PC-3 (cell line): ENCODE results near the gene ERMAP. TPM values are rescaled to one million over a fixed set of nuclear protein-coding genes. Genes with fewer than 3 reads are reported as not detected.

Source experiments
- ATAC-seq: fragments of 200-7000 bp; cut with Tn5 transposase; 2 replicates; pipeline ENCODE4 v1.9.1; 2020; ENCODE audit warnings: mild to moderate bottlenecking, moderate library complexity
- BruUV-seq: library from RNA; stranded (reverse); fragments of 400-500 nt; replicated peaks from 2 replicates; lab custom pipeline; 2021; lab: Mats Ljungman, UMichigan
- CTCF ChIA-PET: fragments of 300-600 bp; sonication (Branson Sonifier 250); formaldehyde crosslinking; loops from one replicate; lab custom pipeline; 2022; ENCODE audit warnings: antibody characterized with exemption; lab: Charles Lee
- POLR2A ChIA-PET: fragments of 300-600 bp; sonication (Branson Sonifier 250); formaldehyde crosslinking; loops from one replicate; lab custom pipeline; 2022; ENCODE audit warnings: antibody characterized with exemption; ENCODE audit not compliant: unreplicated experiment; lab: Charles Lee
- DNase-seq: peaks from one replicate; pipeline ENCODE4 v3.0.0-alpha.2; 2015
- H2AFZ ChIP-seq: fragments of 300-600 bp; sonication (generic); 2 replicates; pipeline ENCODE4 v1.6.0; 2016; ENCODE audit warnings: antibody characterized with exemption, low read length
- H3F3A ChIP-seq: fragments of 300-600 bp; sonication (generic); one replicate; pipeline ENCODE4 v1.6.0; 2017; ENCODE audit warnings: antibody characterized with exemption, low read length, control low read depth, mild to moderate bottlenecking; ENCODE audit not compliant: unreplicated experiment
- H3K27ac ChIP-seq: fragments of 300-600 bp; sonication (generic); 2 replicates; pipeline ENCODE4 v1.5.1; 2016; ENCODE audit warnings: mild to moderate bottlenecking, low read length
- H3K27me3 ChIP-seq: fragments of 300-600 bp; sonication (generic); 2 replicates; pipeline ENCODE4 v1.6.1; 2016; ENCODE audit warnings: low read length, mixed read lengths
- H3K36me3 ChIP-seq: fragments of 300-600 bp; sonication (generic); 2 replicates; pipeline ENCODE4 v1.6.1; 2016; ENCODE audit warnings: low read depth, mixed run types, low read length, mixed read lengths
- H3K4me1 ChIP-seq: fragments of 300-600 bp; sonication (generic); 2 replicates; pipeline ENCODE4 v1.5.1; 2016; ENCODE audit warnings: low read length; ENCODE audit not compliant: insufficient read depth
- H3K4me2 ChIP-seq: fragments of 300-600 bp; sonication (generic); 2 replicates; pipeline ENCODE4 v1.6.0; 2016; ENCODE audit warnings: low read length
- H3K4me3 ChIP-seq: fragments of 300-600 bp; sonication (generic); 2 replicates; pipeline ENCODE4 v1.5.1; 2016; ENCODE audit warnings: mild to moderate bottlenecking, low read length, mixed read lengths
- H3K79me2 ChIP-seq: fragments of 300-600 bp; sonication (generic); 2 replicates; pipeline ENCODE4 v1.6.1; 2017; ENCODE audit warnings: low read length, mixed read lengths
- H3K9ac ChIP-seq: fragments of 300-600 bp; sonication (generic); 2 replicates; pipeline ENCODE4 v1.6.0; 2016; ENCODE audit warnings: mild to moderate bottlenecking, low read length
- H3K9me2 ChIP-seq: fragments of 300-600 bp; sonication (generic); replicated peaks from 2 replicates; pipeline ENCODE4 v1.6.1; 2016; ENCODE audit warnings: mixed run types, low read length, mixed read lengths
- H3K9me3 ChIP-seq: fragments of 300-600 bp; sonication (generic); 2 replicates; pipeline ENCODE4 v1.6.1; 2016; ENCODE audit warnings: low read length, mixed read lengths
- H4K20me1 ChIP-seq: fragments of 300-600 bp; sonication (generic); 2 replicates; pipeline ENCODE4 v1.6.1; 2016; ENCODE audit warnings: low read length, mixed read lengths
- CTCF ChIP-seq: fragments of 300-600 bp; sonication (generic); conservative IDR thresholded peaks from 2 replicates; pipeline ENCODE4 v1.5.1; 2017; ENCODE audit warnings: antibody characterized with exemption, low read depth, mild to moderate bottlenecking, low read length
- EZH2 ChIP-seq: fragments of 300-600 bp; sonication (generic); IDR thresholded peaks from one replicate; pipeline ENCODE4 v1.6.1; 2017; ENCODE audit warnings: antibody characterized with exemption, mild to moderate bottlenecking, low read length; ENCODE audit not compliant: unreplicated experiment
- EZH2phosphoT487 ChIP-seq: fragments of 300-600 bp; sonication (generic); IDR thresholded peaks from 2 replicates; pipeline ENCODE4 v1.6.1; 2018; ENCODE audit warnings: mild to moderate bottlenecking, antibody characterized with exemption, low read length, borderline replicate concordance
- intact Hi-C: fragments of 100-400 bp; cut with micrococcal nuclease; formaldehyde crosslinking; loops from 2 replicates; pipeline ENCODE4 v1.9.0; 2023
- total RNA-seq: library from RNA; depleted of rRNA; stranded (reverse); fragments of >200 nt; gene quantifications from 2 replicates; pipeline ENCODE4 v1.2.3, GENCODE V29; 2014

ERMAP gene
- total RNA-seq, 1 experiment from 2014 or later: 5.4 TPM

- POLR2A ChIA-PET: no interaction called here
- no peak overlapping the region for H3K9ac ChIP-seq
- H4K20me1 ChIP-seq: no peaks in the 10 kb centered on the region
- BruUV-seq: no TSS peak
- no peak overlapping the region for H3K4me3 ChIP-seq
- no peaks in the 10 kb centered on the region for H3K27me3 ChIP-seq
- no peak for TF ChIP-seq EZH2
- no peak for TF ChIP-seq EZH2phosphoT487
- no peak for TF ChIP-seq CTCF
- peaks cover 23% of the 10 kb centered on the region for H3K4me1 ChIP-seq
- H3F3A ChIP-seq: no peaks in the 10 kb centered on the region
- no peak for ATAC-seq
- no peaks in the 10 kb centered on the region for H3K9me3 ChIP-seq
- CTCF ChIA-PET: no interaction called here
- peaks cover 17% of the 10 kb centered on the region for H3K79me2 ChIP-seq
- intact Hi-C loops: no loop called here
- no peak overlapping the region for H3K4me2 ChIP-seq
- DNase-seq: no peak
- H3K27ac ChIP-seq: no peak overlapping the region
- no peaks in the 10 kb centered on the region for H3K36me3 ChIP-seq
- no peaks in the 10 kb centered on the region for H3K9me2 ChIP-seq
- H2AFZ ChIP-seq: no peak overlapping the region
These were observed 27.7 kb downstream of the ERMAP start for GRCh38 chr1:42844592-42845140.

GRCh38 chr1:42845193-42845592 lies 28.3 kb downstream of the ERMAP start:
- ATAC-seq (no peak), DNase-seq (no peak)
- intact Hi-C loops: no loop called here
- CTCF ChIA-PET: no interaction called here
- Histone ChIP-seq H3K9me2 (no peaks in the 10 kb centered on the region), H2AFZ (no peak overlapping the region), H3K4me2 (no peak overlapping the region), H3K27ac (no peak overlapping the region), H3K27me3 (no peaks in the 10 kb centered on the region), H4K20me1 (no peaks in the 10 kb centered on the region), H3K4me3 (no peak overlapping the region), H3K9me3 (no peaks in the 10 kb centered on the region), H3K79me2 (peaks cover 17% of the 10 kb centered on the region), H3K36me3 (peaks cover under 1% of the 10 kb centered on the region; the same call in 1 of the 2 replicates), H3K9ac (no peak overlapping the region), H3F3A (no peaks in the 10 kb centered on the region), H3K4me1 (peaks cover 23% of the 10 kb centered on the region)
- POLR2A ChIA-PET: no interaction called here
- no TSS peak for BruUV-seq
- no peak for TF ChIP-seq EZH2phosphoT487
- no peak for TF ChIP-seq EZH2
- TF ChIP-seq CTCF: no peak

DNA sequence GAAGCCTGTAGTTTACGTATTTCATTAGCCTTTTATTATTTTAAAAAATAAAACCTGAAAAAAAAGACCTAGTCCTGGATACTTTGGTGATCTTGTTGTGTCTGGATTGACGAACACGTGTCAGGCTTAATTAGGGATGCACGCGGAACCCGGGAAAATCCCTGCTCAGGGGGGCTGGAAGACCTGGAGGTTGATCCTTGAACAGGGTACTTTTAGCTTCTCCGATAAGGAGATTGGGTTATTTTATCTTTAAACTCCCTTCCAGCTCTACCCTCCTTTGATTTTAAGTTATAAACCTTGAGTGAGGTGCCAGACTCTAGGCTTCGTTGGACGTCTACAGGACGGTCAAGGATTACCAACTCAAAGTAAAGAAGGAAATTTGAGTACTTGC lies 28.9 kb downstream of the ERMAP start:
- ChIA-PET CTCF (interaction anchor here (0.6 to 0.9 kb wide), 2 partner anchors 228 to 549 kb away, joined by 3 to 5 read pairs; no protein-coding TSS in a partner anchor), POLR2A (interaction anchor here (0.6 to 0.9 kb wide), 3 partner anchors 29 to 1180 kb away, joined by 3 to 5 read pairs (median 4); partner anchors contain the start of genes ERMAP and SVBP)
- peak; percentile 20 for ATAC-seq
- Histone ChIP-seq H3K4me1 (peaks cover 23% of the 10 kb centered on the region), H3K9me3 (no peaks in the 10 kb centered on the region), H3K9me2 (no peaks in the 10 kb centered on the region), H3K27ac (no peak overlapping the region), H3K27me3 (no peaks in the 10 kb centered on the region), H3K4me2 (peak overlapping the region; percentile 89), H3F3A (no peaks in the 10 kb centered on the region), H3K9ac (0 out of 2 replicates have a peak overlapping the region, but pooled peaks have one; percentile 6), H3K79me2 (peaks cover 17% of the 10 kb centered on the region), H4K20me1 (no peaks in the 10 kb centered on the region), H2AFZ (peak overlapping the region; percentile 95), H3K36me3 (peaks cover 6% of the 10 kb centered on the region; the same call in 1 of the 2 replicates), H3K4me3 (peak overlapping the region; percentile 79)
- DNase-seq: no peak
- BruUV-seq: TSS peak; percentile 93
- TF ChIP-seq CTCF (no peak), EZH2phosphoT487 (no peak), EZH2 (no peak)
- intact Hi-C loops: no loop called here
